Adrenal gland (tissue), 5 donors: ENCODE results near the gene MITF.

Experiments
- CTCF ChIP-seq, 6 experiments: fragments of 450-650 bp in 4 of 6; fragments of 200-600 bp in 2 of 6; sonication (generic) in 1 of 6; IDR thresholded peaks; 1 replicate in 5 of 6; 2 replicates in 1 of 6; pipeline versions ENCODE4 v1.5.1 to v1.8.0; 2016 to 2021; ENCODE audit warnings: antibody characterized with exemption in 6 of 6, mild to moderate bottlenecking in 2 of 6, moderate library complexity in 1 of 6
- POLR2A ChIP-seq, 2 donors: fragments of 450-650 bp; IDR thresholded peaks; one replicate each; pipeline ENCODE4 v1.6.1; 2017; ENCODE audit warnings: antibody characterized with exemption in 2 of 2, mild to moderate bottlenecking in 2 of 2, moderate library complexity in 1 of 2
- donor health status: DM: no; HTN: no; CAD: no.

- TF ChIP-seq CTCF (IDR thresholded peaks at IDR 0.05) (no peak), POLR2A (IDR thresholded peaks at IDR 0.05) (no peak)
Observed at GRCh38 chr3:69752241-69752640, 13.0 kb downstream of the MITF start.
